Measurements from ENCODE around the gene USH1C. TPM values are rescaled to one million over a fixed set of nuclear protein-coding genes. Genes with fewer than 3 reads are reported as not detected.
A peak's percentile ranks its signal among the peaks of the same experiment; 100 is the strongest.

Gene USH1C
- total RNA-seq, 4 donors from 2014 or later, result 1.0 to 5.9 (median 3.9) TPM; not detected in 1

DNA sequence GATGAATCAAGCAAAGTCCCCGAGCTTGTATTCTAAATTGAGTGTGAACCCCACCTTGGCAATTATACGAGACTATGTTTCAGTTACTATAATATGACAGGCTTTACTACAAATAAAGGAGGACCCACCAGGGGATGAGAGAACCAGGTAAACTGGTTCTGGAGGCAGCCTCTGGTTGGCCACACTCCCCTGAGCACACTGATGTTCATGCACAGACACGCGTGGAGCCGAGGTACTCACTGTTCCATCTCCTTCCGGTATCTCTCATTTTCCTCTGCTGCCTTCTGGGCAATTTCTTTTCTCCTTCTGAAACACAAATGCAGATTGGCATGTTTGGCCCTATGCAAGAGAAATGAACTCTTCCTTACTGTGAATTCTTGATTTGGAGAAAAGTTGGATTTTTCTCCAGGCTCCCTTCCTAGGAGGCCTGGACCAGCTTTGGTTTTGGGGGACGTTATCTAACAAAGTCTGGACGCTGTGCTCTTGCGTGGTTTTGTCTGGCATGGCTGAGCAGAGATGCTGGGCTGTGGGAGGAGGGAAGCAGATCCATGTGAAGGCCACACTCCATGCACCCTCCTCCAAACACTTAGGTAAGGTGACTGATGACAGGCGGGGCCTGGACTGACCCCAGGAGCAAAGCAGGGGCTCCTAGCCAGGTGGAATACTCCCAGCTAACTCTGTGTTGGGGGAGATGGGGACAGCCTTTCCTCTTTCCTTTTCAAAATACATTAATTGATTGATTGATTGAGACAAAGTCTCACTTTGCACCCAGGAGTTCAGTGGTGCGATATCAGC lies 22.9 kb downstream of the USH1C start:
- Histone ChIP-seq H3K4me1 (peaks cover 0 to under 1% of the 10 kb centered on the region in 2 donors), H3K27me3 (no peaks in the 10 kb centered on the region), H3K4me3 (replicated peaks in 1 of 3) (no peak overlapping the region), H3K9me3 (no peaks in the 10 kb centered on the region), H3K36me3 (no peaks in the 10 kb centered on the region), H3K27ac (no peak overlapping the region)
- WGBS, 2 donors, result 74 to 84% methylated on average over 10 to 11 of the region's 11 CpGs
- no peak for TF ChIP-seq POLR2A (IDR thresholded peaks at IDR 0.05)
- TF ChIP-seq, protein P1, sequence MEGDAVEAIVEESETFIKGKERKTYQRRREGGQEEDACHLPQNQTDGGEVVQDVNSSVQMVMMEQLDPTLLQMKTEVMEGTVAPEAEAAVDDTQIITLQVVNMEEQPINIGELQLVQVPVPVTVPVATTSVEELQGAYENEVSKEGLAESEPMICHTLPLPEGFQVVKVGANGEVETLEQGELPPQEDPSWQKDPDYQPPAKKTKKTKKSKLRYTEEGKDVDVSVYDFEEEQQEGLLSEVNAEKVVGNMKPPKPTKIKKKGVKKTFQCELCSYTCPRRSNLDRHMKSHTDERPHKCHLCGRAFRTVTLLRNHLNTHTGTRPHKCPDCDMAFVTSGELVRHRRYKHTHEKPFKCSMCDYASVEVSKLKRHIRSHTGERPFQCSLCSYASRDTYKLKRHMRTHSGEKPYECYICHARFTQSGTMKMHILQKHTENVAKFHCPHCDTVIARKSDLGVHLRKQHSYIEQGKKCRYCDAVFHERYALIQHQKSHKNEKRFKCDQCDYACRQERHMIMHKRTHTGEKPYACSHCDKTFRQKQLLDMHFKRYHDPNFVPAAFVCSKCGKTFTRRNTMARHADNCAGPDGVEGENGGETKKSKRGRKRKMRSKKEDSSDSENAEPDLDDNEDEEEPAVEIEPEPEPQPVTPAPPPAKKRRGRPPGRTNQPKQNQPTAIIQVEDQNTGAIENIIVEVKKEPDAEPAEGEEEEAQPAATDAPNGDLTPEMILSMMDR (IDR thresholded peaks at IDR 0.05), result no peak
- DNase-seq, result peak; percentile 38 to 51
- intact Hi-C loops (cut with DNase I), result no loop called here

DNA sequence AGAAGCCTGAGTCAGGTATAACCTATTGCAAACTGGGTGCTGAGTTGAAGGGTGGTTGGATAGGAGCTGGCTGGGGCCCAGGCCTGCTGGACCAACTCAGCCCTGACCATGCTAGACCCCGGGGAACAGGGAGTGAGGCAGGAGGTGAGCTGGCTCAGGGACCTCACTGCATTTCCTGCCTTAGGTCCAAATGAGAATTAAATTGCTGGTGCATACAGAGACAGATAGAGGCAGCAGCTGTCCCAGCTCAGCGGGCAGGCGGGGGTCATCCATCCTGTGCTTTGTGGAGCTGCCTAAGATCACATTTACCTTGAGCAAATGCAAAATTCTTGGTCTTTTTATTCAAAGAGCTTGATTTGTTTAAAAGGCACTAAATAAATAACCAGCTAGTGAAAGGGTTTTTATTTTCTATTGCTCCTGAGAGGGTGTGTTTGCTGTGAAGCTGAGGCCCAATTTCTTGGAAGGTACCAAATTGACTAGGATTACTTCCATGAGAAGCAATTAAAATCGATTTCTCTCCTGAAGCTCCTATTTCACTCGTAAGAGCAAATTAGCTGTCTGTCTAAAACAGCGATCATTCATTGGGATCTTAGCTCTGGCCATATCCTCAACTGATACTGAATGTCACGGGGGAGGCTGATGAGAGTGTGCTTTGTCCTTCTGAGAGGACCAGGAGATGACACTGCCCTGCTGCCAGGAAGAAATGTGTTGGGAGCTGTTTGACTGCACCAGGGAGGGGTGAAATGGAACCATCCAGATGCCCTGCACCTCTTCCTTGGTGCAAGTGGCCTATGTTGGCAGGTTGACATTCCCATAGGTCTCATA lies 24.9 kb downstream of the USH1C start:
- intact Hi-C loops (cut with DNase I), result no loop called here
- no peaks in the 10 kb centered on the region for H3K4me1 ChIP-seq
- TF ChIP-seq, protein P1 (IDR thresholded peaks at IDR 0.05), result no peak
- TF ChIP-seq POLR2A (IDR thresholded peaks at IDR 0.05), result no peak
- DNase-seq, result peak; percentile 59 to 64
- WGBS, 2 donors, result 75 to 79% methylated on average over 7 of the region's 7 CpGs
- no peak overlapping the region for H3K27ac ChIP-seq
- H3K36me3 ChIP-seq, result no peaks in the 10 kb centered on the region
- H3K9me3 ChIP-seq, result no peaks in the 10 kb centered on the region
- no peak overlapping the region for H3K4me3 ChIP-seq (replicated peaks in 1 of 3)
- no peaks in the 10 kb centered on the region for H3K27me3 ChIP-seq

DNA sequence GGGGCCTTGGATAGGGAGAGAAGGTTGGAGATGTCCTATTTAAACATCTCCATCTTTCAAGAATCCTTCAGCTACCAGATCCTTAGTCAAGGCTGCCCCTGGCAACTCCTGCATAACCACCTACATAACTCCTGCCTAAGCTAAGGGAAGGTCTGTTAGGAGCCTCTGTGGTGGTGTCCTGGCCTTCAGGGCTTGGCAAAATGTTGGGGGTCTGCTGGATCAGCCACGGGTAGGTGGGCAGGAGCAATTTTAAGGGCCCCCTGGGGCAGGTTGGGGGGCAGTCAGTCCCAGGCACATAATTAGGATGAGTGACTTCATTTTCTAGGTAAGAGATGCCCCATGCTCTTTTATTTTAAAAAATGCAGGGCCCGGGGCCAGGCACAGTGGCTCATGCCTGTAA lies 25.9 kb downstream of the USH1C start:
- TF ChIP-seq, protein P1 (IDR thresholded peaks at IDR 0.05), result no peak
- no peak for TF ChIP-seq POLR2A (IDR thresholded peaks at IDR 0.05)
- 60 to 93% methylated on average over 1 to 2 of the region's 2 CpGs for WGBS, 2 donors
- Histone ChIP-seq H3K27me3 (no peaks in the 10 kb centered on the region), H3K27ac (no peak overlapping the region), H3K4me1 (no peaks in the 10 kb centered on the region), H3K4me3 (replicated peaks in 1 of 3) (no peak overlapping the region), H3K36me3 (no peaks in the 10 kb centered on the region), H3K9me3 (no peaks in the 10 kb centered on the region)
- DNase-seq, result no peak
- intact Hi-C loops (cut with DNase I), result no loop called here

DNA sequence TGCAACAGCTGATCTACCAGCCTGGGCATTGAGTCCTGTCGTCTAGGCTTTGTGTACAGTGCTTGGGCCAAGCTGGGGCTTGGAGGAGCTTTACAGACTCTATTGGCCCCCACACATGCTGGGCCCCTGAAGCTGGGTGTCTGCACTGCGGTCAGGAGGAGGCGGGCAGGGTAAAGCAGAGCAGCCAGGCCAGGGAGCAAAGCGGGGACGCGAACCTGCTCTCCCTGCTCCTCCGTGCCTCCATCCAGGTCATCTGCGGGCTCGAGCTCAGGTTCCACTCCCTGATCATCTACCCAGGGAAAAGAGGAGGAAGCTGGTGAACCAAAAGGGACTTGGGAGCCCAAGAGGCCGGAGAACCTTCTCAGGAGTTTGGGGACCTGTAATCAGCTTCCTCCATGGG lies 27.0 kb downstream of the USH1C start:
- Histone ChIP-seq H3K27ac (no peak overlapping the region), H3K27me3 (no peaks in the 10 kb centered on the region), H3K4me3 (replicated peaks in 1 of 3) (no peak overlapping the region), H3K4me1 (no peaks in the 10 kb centered on the region), H3K9me3 (no peaks in the 10 kb centered on the region), H3K36me3 (no peaks in the 10 kb centered on the region)
- DNase-seq, result no peak
- TF ChIP-seq, protein P1 (IDR thresholded peaks at IDR 0.05), result no peak
- no peak for TF ChIP-seq POLR2A (IDR thresholded peaks at IDR 0.05)
- WGBS, 2 donors, result 90 to 91% methylated on average over 10 of the region's 10 CpGs
- intact Hi-C loops (cut with DNase I), result no loop called here
